NT2/D1 (cell line): Measurements from ENCODE around the gene DDOST.

Source experiments
- YY1 ChIP-seq: IDR thresholded peaks from 2 replicates; pipeline ENCODE4 v1.6.1; 2011; ENCODE audit not compliant: insufficient read length, insufficient read depth
- ZNF274 ChIP-seq: IDR thresholded peaks from 2 replicates; pipeline ENCODE4 v1.6.1; 2011; ENCODE audit warnings: mild to moderate bottlenecking, low read depth, low read length

DNA sequence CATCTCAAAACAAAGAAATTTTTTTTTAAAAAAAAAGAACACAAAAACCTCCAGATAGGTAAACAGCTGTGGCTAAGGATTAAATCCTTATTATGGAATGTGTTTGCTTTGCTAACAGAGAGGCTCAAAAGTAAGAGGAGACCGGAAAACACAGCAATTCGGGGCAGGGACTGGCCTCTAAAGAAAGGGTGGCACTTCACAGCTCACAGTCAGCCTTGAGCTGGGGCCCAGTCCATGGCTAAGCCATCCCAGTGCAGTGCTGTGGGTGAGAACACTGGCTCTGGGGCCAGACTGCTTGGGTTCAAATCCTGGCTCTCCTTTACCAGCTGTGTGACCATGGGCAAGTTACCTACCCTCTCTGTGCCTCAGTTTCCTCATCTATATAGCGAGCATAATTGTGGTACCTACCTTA lies 28.5 kb upstream of the DDOST start:
- TF ChIP-seq ZNF274 (no peak), YY1 (no peak)
